Astrocyte of the spinal cord (primary cell): ENCODE measurements around the gene ANKRD9.

Experiments used
- DNase-seq: peaks from one replicate; pipeline ENCODE4 v3.0.0; 2011; ENCODE audit warnings: low read depth, low spot score
- H3K4me3 ChIP-seq: 2 replicates; pipeline ENCODE4 v1.5.1; 2011; ENCODE audit warnings: low read depth, mild to moderate bottlenecking, low read length, moderate library complexity
- CTCF ChIP-seq: IDR thresholded peaks from 2 replicates; pipeline ENCODE4 v1.5.1; 2012; ENCODE audit warnings: low read depth, mild to moderate bottlenecking, low read length, inconsistent platforms
- in situ Hi-C: cut with HindIII; loops from 2 replicates; pipeline ENCODE4 v1.10.0; 2017; ENCODE audit warnings: low sequenced_read_pairs

ANKRD9 gene

GRCh38 chr14:102505775-102506625, 3.6 kb downstream of the ANKRD9 start:
- in situ Hi-C loops, result no loop called here
- TF ChIP-seq CTCF, result no peak

DNA sequence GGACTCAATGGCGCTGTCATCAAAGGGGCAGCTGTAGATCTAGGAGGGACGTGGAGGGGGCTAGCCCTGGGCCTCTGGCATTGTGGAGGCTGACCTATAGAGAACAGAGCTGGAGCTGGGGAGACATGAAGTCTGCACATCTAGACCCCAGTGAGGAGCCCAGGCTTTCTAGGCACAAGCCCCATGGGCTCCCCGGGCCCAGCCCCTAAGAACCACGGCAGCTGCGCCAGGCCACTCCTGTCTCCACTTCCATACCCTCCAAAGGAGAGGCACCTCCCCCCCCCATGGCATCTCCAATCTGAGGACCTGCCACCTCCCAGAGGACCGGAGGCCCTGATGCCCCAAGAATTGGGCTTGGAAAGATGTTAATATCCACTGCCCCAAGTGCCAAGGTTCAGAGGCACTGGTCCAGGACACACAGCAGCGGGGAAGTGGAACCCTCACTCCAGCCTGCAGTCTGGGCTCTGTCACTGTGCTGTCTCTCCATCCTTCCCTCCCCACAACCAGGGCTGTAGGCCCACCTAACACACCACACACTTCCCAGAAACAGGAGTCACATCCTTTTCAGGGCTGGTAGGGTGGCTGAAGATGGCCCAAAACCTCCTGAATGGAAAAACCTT, 4.5 kb downstream of the ANKRD9 start:
- in situ Hi-C loops, result no loop called here
- H3K4me3 ChIP-seq, result no peak overlapping the region
- TF ChIP-seq CTCF, result no peak
- DNase-seq, result no peak

More at GRCh38 chr14:102505775-102506625, 3.6 kb downstream of the ANKRD9 start:
- no peak overlapping the region for H3K4me3 ChIP-seq
- no peak for DNase-seq

DNA sequence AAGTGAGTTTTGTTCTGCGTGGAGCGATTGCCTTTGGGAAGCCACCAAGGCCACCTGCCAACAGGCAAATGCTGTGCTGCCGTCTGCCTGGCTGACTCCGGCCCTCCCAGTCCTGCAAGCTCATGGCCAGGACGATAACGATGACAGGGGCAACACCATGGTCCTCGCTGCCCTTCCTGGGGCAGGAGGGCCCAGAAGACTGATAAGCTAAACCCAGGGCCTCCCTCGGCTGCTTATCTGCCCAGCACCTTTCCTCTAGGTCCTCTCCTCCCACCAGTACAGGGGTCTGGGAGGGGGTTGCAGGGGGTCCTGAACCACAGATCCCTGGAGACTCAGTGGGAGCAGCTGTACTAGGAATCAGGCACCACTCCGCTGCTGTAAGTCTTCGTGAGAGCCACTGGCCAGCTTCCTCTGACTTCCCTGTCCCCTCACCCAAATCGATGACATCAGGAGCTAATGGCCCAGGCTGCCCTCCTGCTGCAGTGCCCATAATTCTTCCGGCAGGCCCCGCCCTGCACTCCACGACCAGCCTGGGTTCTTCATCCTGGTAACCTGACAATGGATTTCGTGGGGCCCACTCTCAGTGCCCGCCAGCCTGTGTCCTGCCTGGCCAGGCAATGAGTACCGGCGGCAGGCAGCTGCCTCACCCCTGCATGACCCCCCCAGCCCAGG, 5.1 kb downstream of the ANKRD9 start:
- no peak for DNase-seq
- in situ Hi-C loops, result no loop called here

DNA sequence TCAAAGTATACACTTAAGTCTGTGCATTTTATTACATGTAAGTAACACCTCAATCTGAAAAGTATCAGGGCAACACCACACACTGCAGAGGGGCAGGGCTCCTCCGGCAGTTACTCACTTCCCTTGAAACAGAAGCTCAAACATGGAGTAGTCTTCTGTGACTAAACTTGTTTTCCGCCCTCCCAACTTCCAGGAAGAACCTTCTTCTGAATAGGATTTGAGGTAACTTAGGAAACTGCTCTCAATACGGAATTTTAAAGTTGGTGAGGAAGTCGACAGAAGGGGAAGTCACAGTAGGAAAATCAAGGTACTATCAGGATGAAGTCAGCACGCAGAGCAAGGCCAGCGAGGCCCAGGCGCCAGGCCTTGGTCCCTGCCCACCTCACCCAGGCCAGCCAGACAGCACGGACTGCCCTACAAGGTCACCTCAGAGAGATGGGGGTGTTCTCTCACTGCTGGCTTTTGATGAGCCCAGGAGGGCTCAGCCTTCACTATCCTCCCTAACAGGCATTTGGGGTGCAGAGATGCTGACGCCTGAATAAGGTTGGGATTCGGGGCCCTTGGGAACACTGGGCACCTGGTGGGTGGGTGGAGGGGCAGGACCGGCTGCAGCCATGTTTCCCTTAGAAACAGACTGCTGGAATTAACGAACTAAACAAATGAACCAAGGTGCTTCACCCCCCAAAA, 5.8 kb downstream of the ANKRD9 start:
- in situ Hi-C loops, result no loop called here
- no peak overlapping the region for H3K4me3 ChIP-seq
- DNase-seq, result no peak
- no peak for TF ChIP-seq CTCF

More for the DNA sequence above, 5.1 kb downstream of the ANKRD9 start:
- no peak for TF ChIP-seq CTCF
- no peak overlapping the region for H3K4me3 ChIP-seq

DNA sequence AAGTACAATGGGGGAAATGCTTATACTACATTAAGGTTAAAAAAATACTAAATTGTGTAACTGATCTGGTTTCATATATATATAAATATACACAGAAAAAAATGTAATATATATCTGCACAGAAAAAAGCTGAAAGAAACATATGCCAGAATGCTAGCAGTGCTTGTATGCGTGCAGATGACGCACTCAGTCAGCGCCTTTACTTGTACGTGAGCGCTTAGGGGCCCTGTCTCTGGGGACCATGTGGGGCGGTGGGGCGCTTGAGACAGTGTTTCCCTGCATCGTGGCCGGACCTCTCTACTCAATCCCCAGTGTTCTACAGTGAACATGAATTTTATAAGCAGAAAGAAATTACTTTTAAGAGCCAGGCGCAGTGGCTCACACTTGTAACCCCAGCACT, 7.0 kb downstream of the ANKRD9 start:
- in situ Hi-C loops, result no loop called here
- TF ChIP-seq CTCF, result no peak

GRCh38 chr14:102501751-102502315, 7.7 kb downstream of the ANKRD9 start:
- no peak overlapping the region for H3K4me3 ChIP-seq
- in situ Hi-C loops, result no loop called here
- TF ChIP-seq CTCF, result no peak
- DNase-seq, result no peak

More for the DNA sequence above, 7.0 kb downstream of the ANKRD9 start:
- no peak overlapping the region for H3K4me3 ChIP-seq
- DNase-seq, result no peak
